WTC11 (cell line): ENCODE results near the gene USP15. TPM values are rescaled to one million over a fixed set of nuclear protein-coding genes. Genes with fewer than 3 reads are reported as not detected.

Source experiments
- ATAC-seq: fragments of 200-7000 bp; cut with Tn5 transposase; 2 replicates; pipeline ENCODE4 v1.10.0; 2021; ENCODE audit warnings: mild to moderate bottlenecking, moderate library complexity
- CTCF ChIA-PET: fragments of 300-600 bp; sonication (Branson Sonifier 250); formaldehyde crosslinking; loops from one replicate; lab custom pipeline; 2021; ENCODE audit warnings: antibody characterized with exemption; lab: Charles Lee
- POLR2A ChIA-PET: fragments of 350-600 bp; sonication (Branson Sonifier 250); formaldehyde crosslinking; loops from one replicate; lab custom pipeline; 2021; ENCODE audit warnings: antibody characterized with exemption; lab: Charles Lee
- DNase-seq: peaks from one replicate; pipeline ENCODE4 v3.0.0; 2021; ENCODE audit warnings: low spot score
- H3K27ac Mint-ChIP-seq: 2 replicates; pipeline ENCODE4 v1.8.0; 2021; ENCODE audit warnings: mixed read lengths
- H3K27me3 Mint-ChIP-seq: 2 replicates; pipeline ENCODE4 v1.8.0; 2021; ENCODE audit warnings: low read depth, mild to moderate bottlenecking, moderate library complexity, mixed read lengths
- H3K36me3 Mint-ChIP-seq: 2 replicates; pipeline ENCODE4 v1.8.0; 2021; ENCODE audit warnings: mixed read lengths
- H3K4me1 Mint-ChIP-seq: 2 replicates; pipeline ENCODE4 v1.8.0; 2022; ENCODE audit warnings: mixed read lengths
- H3K4me3 Mint-ChIP-seq: 2 replicates; pipeline ENCODE4 v1.8.0; 2021; ENCODE audit warnings: mild to moderate bottlenecking, moderate library complexity, mixed read lengths
- H3K9me3 Mint-ChIP-seq: 2 replicates; pipeline ENCODE4 v1.8.0; 2021; ENCODE audit warnings: mixed read lengths
- ATF3 ChIP-seq: sonication (generic); formaldehyde crosslinking; conservative IDR thresholded peaks from 2 replicates; pipeline ENCODE4 v1.8.1; 2022; ENCODE audit warnings: mild to moderate bottlenecking, missing genetic modification reagents
- E2F1 ChIP-seq: sonication (generic); formaldehyde crosslinking; IDR thresholded peaks from 2 replicates; pipeline ENCODE4 v1.8.0; 2022; ENCODE audit warnings: mild to moderate bottlenecking, missing genetic modification reagents
- ERG ChIP-seq: fragments of 250-450 bp; sonication (Bioruptor Pico); IDR thresholded peaks from 2 replicates; pipeline ENCODE4 v1.8.0; 2021; ENCODE audit warnings: mild to moderate bottlenecking
- FOXJ3 ChIP-seq: sonication (generic); formaldehyde crosslinking; IDR thresholded peaks from 2 replicates; pipeline ENCODE4 v1.9.0; 2021; ENCODE audit warnings: missing genetic modification reagents, mild to moderate bottlenecking, borderline replicate concordance
- FOXP4 ChIP-seq: sonication (generic); formaldehyde crosslinking; IDR thresholded peaks from 2 replicates; pipeline ENCODE4 v1.8.0; 2022; ENCODE audit warnings: mild to moderate bottlenecking, missing genetic modification reagents
- HMGA2 ChIP-seq: fragments of 250-450 bp; sonication (Bioruptor Pico); IDR thresholded peaks from 2 replicates; pipeline ENCODE4 v1.4.0; 2021; ENCODE audit warnings: mild to moderate bottlenecking, moderate library complexity
- JAZF1 ChIP-seq: fragments of 250-450 bp; sonication (Bioruptor Pico); IDR thresholded peaks from 2 replicates; pipeline ENCODE4 v1.9.0; 2021; ENCODE audit warnings: moderate library complexity, mild to moderate bottlenecking, inconsistent platforms
- NR1H2 ChIP-seq: sonication (generic); formaldehyde crosslinking; IDR thresholded peaks from 2 replicates; pipeline ENCODE4 v1.9.0; 2021; ENCODE audit warnings: mild to moderate bottlenecking, moderate library complexity, missing genetic modification reagents
- PRDM15 ChIP-seq: sonication (generic); formaldehyde crosslinking; IDR thresholded peaks from 2 replicates; pipeline ENCODE4 v1.8.0; 2022; ENCODE audit warnings: missing genetic modification reagents
- RORB ChIP-seq: fragments of 250-450 bp; sonication (Bioruptor Pico); IDR thresholded peaks from 2 replicates; pipeline ENCODE4 v1.9.0; 2021; ENCODE audit warnings: mild to moderate bottlenecking
- SOX15 ChIP-seq: fragments of 250-450 bp; sonication (Bioruptor Pico); IDR thresholded peaks from 2 replicates; pipeline ENCODE4 v1.9.0; 2021; ENCODE audit warnings: mild to moderate bottlenecking
- SP1 ChIP-seq: sonication (generic); formaldehyde crosslinking; conservative IDR thresholded peaks from 2 replicates; pipeline ENCODE4 v1.8.1; 2022; ENCODE audit warnings: missing genetic modification reagents
- TEAD1 ChIP-seq: sonication (generic); formaldehyde crosslinking; IDR thresholded peaks from 2 replicates; pipeline ENCODE4 v1.8.0; 2022; ENCODE audit warnings: mild to moderate bottlenecking, missing genetic modification reagents
- TEAD4 ChIP-seq: sonication (generic); formaldehyde crosslinking; IDR thresholded peaks from 2 replicates; pipeline ENCODE4 v1.8.0; 2022; ENCODE audit warnings: mild to moderate bottlenecking, missing genetic modification reagents
- ZNF138 ChIP-seq: sonication (generic); formaldehyde crosslinking; conservative IDR thresholded peaks from 2 replicates; pipeline ENCODE4 v1.8.1; 2022; ENCODE audit warnings: mild to moderate bottlenecking, moderate library complexity, missing genetic modification reagents
- ZNF232 ChIP-seq: sonication (generic); formaldehyde crosslinking; IDR thresholded peaks from 2 replicates; pipeline ENCODE4 v1.8.0; 2022; ENCODE audit warnings: mild to moderate bottlenecking, missing genetic modification reagents
- ZNF317 ChIP-seq: sonication (generic); formaldehyde crosslinking; IDR thresholded peaks from 2 replicates; pipeline ENCODE4 v1.8.1; 2023; ENCODE audit warnings: low read depth, mild to moderate bottlenecking, moderate library complexity, missing genetic modification reagents, borderline replicate concordance
- ZNF396 ChIP-seq: fragments of 250-450 bp; sonication (Bioruptor Pico); IDR thresholded peaks from 2 replicates; pipeline ENCODE4 v1.8.0; 2021; ENCODE audit warnings: mild to moderate bottlenecking, moderate library complexity, borderline replicate concordance
- ZNF416 ChIP-seq: fragments of 250-450 bp; sonication (Bioruptor Pico); IDR thresholded peaks from 2 replicates; pipeline ENCODE4 v1.9.0; 2021; ENCODE audit warnings: mild to moderate bottlenecking, inconsistent platforms
- total RNA-seq: library from RNA; stranded (reverse); gene quantifications from 3 replicates; pipeline ENCODE4 v1.2.3, GENCODE V29; 2021
- TF ChIP-seq, protein P1 (sequence below): sonication (generic); formaldehyde crosslinking; IDR thresholded peaks from 2 replicates; pipeline ENCODE4 v1.8.1; 2022; ENCODE audit warnings: low read depth, mild to moderate bottlenecking, moderate library complexity, missing genetic modification reagents, borderline replicate concordance
- TF ChIP-seq, protein P2 (sequence below): sonication (generic); formaldehyde crosslinking; IDR thresholded peaks from 2 replicates; pipeline ENCODE4 v1.8.0; 2022; ENCODE audit warnings: mild to moderate bottlenecking, missing genetic modification reagents
- TF ChIP-seq, protein P3 (sequence below): fragments of 250-450 bp; sonication (Bioruptor Pico); IDR thresholded peaks from 2 replicates; pipeline ENCODE4 v1.9.0; 2021; ENCODE audit warnings: mild to moderate bottlenecking

The USP15 gene
- total RNA-seq, 1 experiment from 2014 or later: 37.2 TPM

GRCh38 chr12:62426089-62426488 is 165.9 kb downstream of the USP15 start:
- CTCF ChIA-PET: no interaction called here
- TF ChIP-seq HMGA2 (CRISPR knock-in tag) (no peak), SP1 (CRISPR knock-in tag) (no peak), TEAD1 (no peak), NR1H2 (no peak), ZNF232 (CRISPR knock-in tag) (no peak), PRDM15 (CRISPR knock-in tag) (no peak)
- TF ChIP-seq, protein P1, sequence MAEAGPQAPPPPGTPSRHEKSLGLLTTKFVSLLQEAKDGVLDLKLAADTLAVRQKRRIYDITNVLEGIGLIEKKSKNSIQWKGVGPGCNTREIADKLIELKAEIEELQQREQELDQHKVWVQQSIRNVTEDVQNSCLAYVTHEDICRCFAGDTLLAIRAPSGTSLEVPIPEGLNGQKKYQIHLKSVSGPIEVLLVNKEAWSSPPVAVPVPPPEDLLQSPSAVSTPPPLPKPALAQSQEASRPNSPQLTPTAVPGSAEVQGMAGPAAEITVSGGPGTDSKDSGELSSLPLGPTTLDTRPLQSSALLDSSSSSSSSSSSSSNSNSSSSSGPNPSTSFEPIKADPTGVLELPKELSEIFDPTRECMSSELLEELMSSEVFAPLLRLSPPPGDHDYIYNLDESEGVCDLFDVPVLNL (CRISPR knock-in tag): no peak
- TF ChIP-seq, all 79 proteins: peak for 0
- ATAC-seq: no peak
- H3K36me3 Mint-ChIP-seq: peaks cover 4% of the 10 kb centered on the region; the same call in 1 of the 2 replicates
- DNase-seq: no peak
- H3K4me1 Mint-ChIP-seq: no peaks in the 10 kb centered on the region
- no peak overlapping the region for H3K4me3 Mint-ChIP-seq
- H3K27me3 Mint-ChIP-seq: peaks cover 11% of the 10 kb centered on the region
- POLR2A ChIA-PET: no interaction called here
- H3K27ac Mint-ChIP-seq: no peak overlapping the region
- H3K9me3 Mint-ChIP-seq: peaks cover 33% of the 10 kb centered on the region

DNA sequence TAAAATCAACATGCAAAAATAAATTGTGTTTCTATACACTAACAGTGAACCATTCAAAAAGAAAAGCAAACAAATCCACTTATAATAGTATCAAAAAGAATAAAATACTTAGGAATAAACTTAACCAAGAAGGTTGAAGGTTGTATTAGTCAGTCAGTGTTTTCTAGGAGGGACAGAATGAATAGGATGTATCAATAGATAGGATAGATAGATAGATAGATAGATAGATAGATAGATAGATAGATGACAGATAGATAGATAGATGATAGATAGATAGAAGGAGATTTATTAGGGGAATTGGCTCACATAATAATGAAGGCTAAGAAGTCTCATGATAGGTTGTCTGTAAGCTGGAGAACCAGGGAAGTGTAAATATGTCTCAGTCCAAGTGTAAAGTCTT is 169.3 kb downstream of the USP15 start:
- H3K27ac Mint-ChIP-seq: no peak overlapping the region
- no peak for DNase-seq
- no peaks in the 10 kb centered on the region for H3K4me1 Mint-ChIP-seq
- POLR2A ChIA-PET: no interaction called here
- peaks cover 18% of the 10 kb centered on the region for H3K9me3 Mint-ChIP-seq
- H3K36me3 Mint-ChIP-seq: peaks cover 4% of the 10 kb centered on the region; the same call in 1 of the 2 replicates
- CTCF ChIA-PET: no interaction called here
- no peak for ATAC-seq
- no peak overlapping the region for H3K4me3 Mint-ChIP-seq
- H3K27me3 Mint-ChIP-seq: peaks cover 41% of the 10 kb centered on the region
- TF ChIP-seq ZNF416: no peak
- no peak for TF ChIP-seq JAZF1 (CRISPR knock-in tag)
- TF ChIP-seq ZNF317 (CRISPR knock-in tag): no peak
- TF ChIP-seq ATF3 (CRISPR knock-in tag): no peak
- TF ChIP-seq ZNF396 (CRISPR knock-in tag): no peak
- no peak for TF ChIP-seq ERG (CRISPR knock-in tag)
- no peak for TF ChIP-seq ZNF138 (CRISPR knock-in tag)
- TF ChIP-seq, protein P2, sequence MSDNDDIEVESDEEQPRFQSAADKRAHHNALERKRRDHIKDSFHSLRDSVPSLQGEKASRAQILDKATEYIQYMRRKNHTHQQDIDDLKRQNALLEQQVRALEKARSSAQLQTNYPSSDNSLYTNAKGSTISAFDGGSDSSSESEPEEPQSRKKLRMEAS: no peak
- TF ChIP-seq FOXP4: no peak
- TF ChIP-seq RORB (CRISPR knock-in tag): no peak
- TF ChIP-seq TEAD1: no peak
- TF ChIP-seq, protein P3, sequence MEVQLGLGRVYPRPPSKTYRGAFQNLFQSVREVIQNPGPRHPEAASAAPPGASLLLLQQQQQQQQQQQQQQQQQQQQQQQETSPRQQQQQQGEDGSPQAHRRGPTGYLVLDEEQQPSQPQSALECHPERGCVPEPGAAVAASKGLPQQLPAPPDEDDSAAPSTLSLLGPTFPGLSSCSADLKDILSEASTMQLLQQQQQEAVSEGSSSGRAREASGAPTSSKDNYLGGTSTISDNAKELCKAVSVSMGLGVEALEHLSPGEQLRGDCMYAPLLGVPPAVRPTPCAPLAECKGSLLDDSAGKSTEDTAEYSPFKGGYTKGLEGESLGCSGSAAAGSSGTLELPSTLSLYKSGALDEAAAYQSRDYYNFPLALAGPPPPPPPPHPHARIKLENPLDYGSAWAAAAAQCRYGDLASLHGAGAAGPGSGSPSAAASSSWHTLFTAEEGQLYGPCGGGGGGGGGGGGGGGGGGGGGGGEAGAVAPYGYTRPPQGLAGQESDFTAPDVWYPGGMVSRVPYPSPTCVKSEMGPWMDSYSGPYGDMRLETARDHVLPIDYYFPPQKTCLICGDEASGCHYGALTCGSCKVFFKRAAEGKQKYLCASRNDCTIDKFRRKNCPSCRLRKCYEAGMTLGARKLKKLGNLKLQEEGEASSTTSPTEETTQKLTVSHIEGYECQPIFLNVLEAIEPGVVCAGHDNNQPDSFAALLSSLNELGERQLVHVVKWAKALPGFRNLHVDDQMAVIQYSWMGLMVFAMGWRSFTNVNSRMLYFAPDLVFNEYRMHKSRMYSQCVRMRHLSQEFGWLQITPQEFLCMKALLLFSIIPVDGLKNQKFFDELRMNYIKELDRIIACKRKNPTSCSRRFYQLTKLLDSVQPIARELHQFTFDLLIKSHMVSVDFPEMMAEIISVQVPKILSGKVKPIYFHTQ (CRISPR knock-in tag): no peak
- no peak for TF ChIP-seq TEAD4 (CRISPR knock-in tag)
- no peak for TF ChIP-seq E2F1
- TF ChIP-seq SOX15 (CRISPR knock-in tag): no peak
- TF ChIP-seq FOXJ3: no peak
- TF ChIP-seq ZNF232 (CRISPR knock-in tag): no peak
- TF ChIP-seq HMGA2 (CRISPR knock-in tag): no peak
